K562 (cell line): ENCODE results near the gene OSBPL7. TPM values are rescaled to one million over a fixed set of nuclear protein-coding genes. Genes with fewer than 3 reads are reported as not detected.

Experiments used
- ATF1 ChIP-seq, 2 experiments: fragments of 450-650 bp in 1 of 2; IDR thresholded peaks; 2 replicates each; pipeline ENCODE4 v1.6.1; 2016; ENCODE audit warnings: missing compliant biosample characterization in 1 of 2, missing genetic modification characterization in 1 of 2
- ATF6 ChIP-seq: sonication (generic); formaldehyde crosslinking; IDR thresholded peaks from 2 replicates; pipeline ENCODE4 v1.4.0; 2020; ENCODE audit warnings: mild to moderate bottlenecking, missing genetic modification reagents
- CTBP1 ChIP-seq: fragments of 450-650 bp; IDR thresholded peaks from 2 replicates; pipeline ENCODE4 v1.6.1; 2016; ENCODE audit warnings: borderline replicate concordance
- HINFP ChIP-seq: fragments of 450-650 bp; conservative IDR thresholded peaks from 2 replicates; pipeline ENCODE4 v1.6.1; 2016; ENCODE audit warnings: missing genetic modification characterization, low read depth, mild to moderate bottlenecking, control low read depth, missing compliant biosample characterization
- PCBP1 ChIP-seq: fragments of 200-400 bp; formaldehyde crosslinking; IDR thresholded peaks from 2 replicates; pipeline ENCODE4 v1.6.1; 2018; ENCODE audit warnings: mild to moderate bottlenecking, low read depth, low read length; ENCODE audit not compliant: poor library complexity, severe bottlenecking
- SMAD4 ChIP-seq: fragments of 250-450 bp; sonication (Bioruptor Pico); conservative IDR thresholded peaks from 2 replicates; pipeline ENCODE4 v1.8.0; 2021; ENCODE audit warnings: inconsistent platforms, mild to moderate bottlenecking, moderate library complexity
- SRF ChIP-seq, 2 experiments: fragments of 250-450, 450-650 bp in 1 of 2; sonication (Bioruptor Pico) in 1 of 2; sonication (generic) in 1 of 2; formaldehyde crosslinking; IDR thresholded peaks; 2 replicates each; pipeline versions ENCODE4 v1.5.0 to v1.5.1; 2020 to 2022; ENCODE audit warnings: mild to moderate bottlenecking in 1 of 2, missing genetic modification reagents in 1 of 2
- TBP ChIP-seq: optimal IDR thresholded peaks from 2 replicates; pipeline ENCODE3; 2011; ENCODE audit warnings: low read depth, low read length, improper control_type of control experiment
- YBX1 ChIP-seq: fragments of 450-650 bp; IDR thresholded peaks from 2 replicates; pipeline ENCODE4 v1.7.1; 2016; ENCODE audit warnings: mild to moderate bottlenecking
- ZNF561 ChIP-seq: fragments of 450-650 bp; formaldehyde crosslinking; conservative IDR thresholded peaks from 2 replicates; pipeline ENCODE4 v1.4.0; 2020; ENCODE audit warnings: mild to moderate bottlenecking, moderate library complexity
- ZNF583 ChIP-seq: fragments of 250-450 bp; sonication (Bioruptor Pico); IDR thresholded peaks from 2 replicates; pipeline ENCODE4 v1.4.0; 2020
- ZNF77 ChIP-seq: fragments of 250-450 bp; sonication (Bioruptor Pico); IDR thresholded peaks from 2 replicates; pipeline ENCODE4 v1.5.0; 2020
- polyA plus RNA-seq, 8 experiments: library from polyadenylated mRNA; depleted of rRNA in 4 of 8; stranded (reverse) in 5 of 8; unstranded in 3 of 8; fragments of >200 nt; fragmentation: Nextera tagmentation in 2 of 8; fragmentation: Illumina TruSeq in 1 of 8; extraction: Ambion mirVana in 2 of 8; extraction: Trizol in 1 of 8; gene quantifications; 2 replicates each; pipeline versions ENCODE4 v1.2.1 to v1.2.3, GENCODE V29; 2011 to 2014; ENCODE audit warnings: inconsistent platforms in 1 of 8, missing spikeins in 1 of 8
- total RNA-seq, 7 experiments: library from RNA; depleted of rRNA in 6 of 7; stranded (reverse); fragments of >200 nt in 6 of 7; fragmentation: Illumina TruSeq in 2 of 7; extraction: Trizol in 2 of 7; gene quantifications; 2 replicates each; pipeline versions ENCODE4 v1.2.1 to v1.2.3, GENCODE V29; 2011 to 2021; ENCODE audit warnings: low replicate concordance in 1 of 7
- TF ChIP-seq, protein P1 (sequence below): fragments of 450-650 bp; formaldehyde crosslinking; IDR thresholded peaks from 2 replicates; pipeline ENCODE4 v1.4.0; 2020; ENCODE audit warnings: mild to moderate bottlenecking, moderate library complexity
- TF ChIP-seq, protein P2 (sequence below): sonication (generic); formaldehyde crosslinking; IDR thresholded peaks from 2 replicates; pipeline ENCODE4 v1.8.0; 2023; ENCODE audit warnings: mild to moderate bottlenecking, missing genetic modification reagents

The OSBPL7 gene
- total and polyA plus RNA-seq, 9 of the 15 experiments (the other 6 are each of a cell fraction or from before 2014, with no cell fraction given): 0.32 to 11.9 (median 5.8) TPM

- TF ChIP-seq PCBP1 (no peak), ZNF77 (no peak), HINFP (tag) (no peak), CTBP1 (peak; percentile 95), ZNF561 (CRISPR knock-in tag) (no peak), YBX1 (no peak), TBP (peak; percentile 86), ATF1 (CRISPR knock-in tag; IDR thresholded peaks at IDR 0.05) (no peak), ATF1 (tag; IDR thresholded peaks at IDR 0.05) (peak; percentile 40; the same call in 1 of the 2 replicates), SMAD4 (CRISPR knock-in tag) (peak; percentile 60; the same call in 1 of the 2 replicates), SRF (CRISPR knock-in tag; IDR thresholded peaks at IDR 0.05) (no peak), ZNF583 (CRISPR knock-in tag) (peak; percentile 17; the same call in 1 of the 2 replicates), ATF6 (no peak)
- TF ChIP-seq, protein P1, sequence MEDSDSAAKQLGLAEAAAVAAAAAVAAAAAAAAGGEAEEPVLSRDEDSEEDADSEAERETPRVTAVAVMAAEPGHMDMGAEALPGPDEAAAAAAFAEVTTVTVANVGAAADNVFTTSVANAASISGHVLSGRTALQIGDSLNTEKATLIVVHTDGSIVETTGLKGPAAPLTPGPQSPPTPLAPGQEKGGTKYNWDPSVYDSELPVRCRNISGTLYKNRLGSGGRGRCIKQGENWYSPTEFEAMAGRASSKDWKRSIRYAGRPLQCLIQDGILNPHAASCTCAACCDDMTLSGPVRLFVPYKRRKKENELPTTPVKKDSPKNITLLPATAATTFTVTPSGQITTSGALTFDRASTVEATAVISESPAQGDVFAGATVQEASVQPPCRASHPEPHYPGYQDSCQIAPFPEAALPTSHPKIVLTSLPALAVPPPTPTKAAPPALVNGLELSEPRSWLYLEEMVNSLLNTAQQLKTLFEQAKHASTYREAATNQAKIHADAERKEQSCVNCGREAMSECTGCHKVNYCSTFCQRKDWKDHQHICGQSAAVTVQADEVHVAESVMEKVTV (CRISPR knock-in tag): no peak
- TF ChIP-seq, protein P2, sequence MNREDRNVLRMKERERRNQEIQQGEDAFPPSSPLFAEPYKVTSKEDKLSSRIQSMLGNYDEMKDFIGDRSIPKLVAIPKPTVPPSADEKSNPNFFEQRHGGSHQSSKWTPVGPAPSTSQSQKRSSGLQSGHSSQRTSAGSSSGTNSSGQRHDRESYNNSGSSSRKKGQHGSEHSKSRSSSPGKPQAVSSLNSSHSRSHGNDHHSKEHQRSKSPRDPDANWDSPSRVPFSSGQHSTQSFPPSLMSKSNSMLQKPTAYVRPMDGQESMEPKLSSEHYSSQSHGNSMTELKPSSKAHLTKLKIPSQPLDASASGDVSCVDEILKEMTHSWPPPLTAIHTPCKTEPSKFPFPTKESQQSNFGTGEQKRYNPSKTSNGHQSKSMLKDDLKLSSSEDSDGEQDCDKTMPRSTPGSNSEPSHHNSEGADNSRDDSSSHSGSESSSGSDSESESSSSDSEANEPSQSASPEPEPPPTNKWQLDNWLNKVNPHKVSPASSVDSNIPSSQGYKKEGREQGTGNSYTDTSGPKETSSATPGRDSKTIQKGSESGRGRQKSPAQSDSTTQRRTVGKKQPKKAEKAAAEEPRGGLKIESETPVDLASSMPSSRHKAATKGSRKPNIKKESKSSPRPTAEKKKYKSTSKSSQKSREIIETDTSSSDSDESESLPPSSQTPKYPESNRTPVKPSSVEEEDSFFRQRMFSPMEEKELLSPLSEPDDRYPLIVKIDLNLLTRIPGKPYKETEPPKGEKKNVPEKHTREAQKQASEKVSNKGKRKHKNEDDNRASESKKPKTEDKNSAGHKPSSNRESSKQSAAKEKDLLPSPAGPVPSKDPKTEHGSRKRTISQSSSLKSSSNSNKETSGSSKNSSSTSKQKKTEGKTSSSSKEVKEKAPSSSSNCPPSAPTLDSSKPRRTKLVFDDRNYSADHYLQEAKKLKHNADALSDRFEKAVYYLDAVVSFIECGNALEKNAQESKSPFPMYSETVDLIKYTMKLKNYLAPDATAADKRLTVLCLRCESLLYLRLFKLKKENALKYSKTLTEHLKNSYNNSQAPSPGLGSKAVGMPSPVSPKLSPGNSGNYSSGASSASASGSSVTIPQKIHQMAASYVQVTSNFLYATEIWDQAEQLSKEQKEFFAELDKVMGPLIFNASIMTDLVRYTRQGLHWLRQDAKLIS (CRISPR knock-in tag): peak; percentile 76; the same call in 1 of the 2 replicates
These were observed 29.3 kb upstream of the OSBPL7 start, which contains the start of gene SP6 (continued) for GRCh38 chr17:47850692-47851573.
